ENCODE results near the gene MOB3B. TPM values are rescaled to one million over a fixed set of nuclear protein-coding genes. Genes with fewer than 3 reads are reported as not detected.

MOB3B gene
- total and polyA plus RNA-seq, 2 of the 13 experiments (the other 11 are each of a cell fraction or from before 2014, with no cell fraction given), result 0.03 to 0.09 TPM

DNA sequence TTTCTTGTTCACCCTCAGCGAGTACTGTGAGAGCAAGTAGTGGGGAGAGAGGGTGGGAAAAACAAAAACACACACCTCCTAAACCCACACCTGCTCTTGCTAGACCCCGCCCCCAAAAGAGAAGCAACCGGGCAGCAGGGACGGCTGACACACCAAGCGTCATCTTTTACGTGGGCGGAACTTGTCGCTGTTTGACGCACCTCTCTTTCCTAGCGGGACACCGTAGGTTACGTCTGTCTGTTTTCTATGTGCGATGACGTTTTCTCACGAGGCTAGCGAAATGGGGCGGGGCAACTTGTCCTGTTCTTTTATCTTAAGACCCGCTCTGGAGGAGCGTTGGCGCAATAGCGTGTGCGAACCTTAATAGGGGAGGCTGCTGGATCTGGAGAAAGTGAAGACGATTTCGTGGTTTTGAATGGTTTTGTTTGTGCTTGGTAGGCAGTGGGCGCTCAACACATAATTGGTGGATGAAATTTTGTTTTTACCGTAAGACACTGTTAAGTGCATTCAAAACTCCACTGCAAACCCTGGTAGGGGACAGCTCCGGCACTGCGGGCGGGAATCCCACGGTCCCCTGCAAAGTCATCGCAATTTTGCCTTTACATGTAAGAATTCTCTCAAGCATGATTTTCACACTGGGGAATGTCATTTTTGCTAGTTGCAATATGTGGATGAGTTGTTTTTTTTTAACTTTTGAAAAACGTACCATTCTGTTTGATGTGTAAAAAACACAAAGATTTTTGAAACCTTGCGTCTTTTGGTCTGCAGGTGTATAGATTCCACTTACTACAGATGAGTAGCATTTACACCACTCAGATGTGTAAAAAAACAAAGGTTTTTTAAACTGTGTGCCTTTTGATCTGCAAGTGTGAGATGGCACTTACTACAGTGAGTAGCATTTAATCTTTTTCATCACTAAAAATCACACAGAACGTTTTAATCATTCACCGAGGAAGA, 44.3 kb upstream of the MOB3B start (continued):
- TF ChIP-seq, protein P1, sequence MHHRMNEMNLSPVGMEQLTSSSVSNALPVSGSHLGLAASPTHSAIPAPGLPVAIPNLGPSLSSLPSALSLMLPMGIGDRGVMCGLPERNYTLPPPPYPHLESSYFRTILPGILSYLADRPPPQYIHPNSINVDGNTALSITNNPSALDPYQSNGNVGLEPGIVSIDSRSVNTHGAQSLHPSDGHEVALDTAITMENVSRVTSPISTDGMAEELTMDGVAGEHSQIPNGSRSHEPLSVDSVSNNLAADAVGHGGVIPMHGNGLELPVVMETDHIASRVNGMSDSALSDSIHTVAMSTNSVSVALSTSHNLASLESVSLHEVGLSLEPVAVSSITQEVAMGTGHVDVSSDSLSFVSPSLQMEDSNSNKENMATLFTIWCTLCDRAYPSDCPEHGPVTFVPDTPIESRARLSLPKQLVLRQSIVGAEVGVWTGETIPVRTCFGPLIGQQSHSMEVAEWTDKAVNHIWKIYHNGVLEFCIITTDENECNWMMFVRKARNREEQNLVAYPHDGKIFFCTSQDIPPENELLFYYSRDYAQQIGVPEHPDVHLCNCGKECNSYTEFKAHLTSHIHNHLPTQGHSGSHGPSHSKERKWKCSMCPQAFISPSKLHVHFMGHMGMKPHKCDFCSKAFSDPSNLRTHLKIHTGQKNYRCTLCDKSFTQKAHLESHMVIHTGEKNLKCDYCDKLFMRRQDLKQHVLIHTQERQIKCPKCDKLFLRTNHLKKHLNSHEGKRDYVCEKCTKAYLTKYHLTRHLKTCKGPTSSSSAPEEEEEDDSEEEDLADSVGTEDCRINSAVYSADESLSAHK (CRISPR knock-in tag; IDR thresholded peaks at IDR 0.05; ENCODE audit: borderline replicate concordance), result no peak
- TF ChIP-seq JUN (CRISPR knock-in tag; IDR thresholded peaks at IDR 0.05), result 0 out of 2 replicates have a peak, but pooled peaks have one; percentile 20
- TF ChIP-seq, protein P2, sequence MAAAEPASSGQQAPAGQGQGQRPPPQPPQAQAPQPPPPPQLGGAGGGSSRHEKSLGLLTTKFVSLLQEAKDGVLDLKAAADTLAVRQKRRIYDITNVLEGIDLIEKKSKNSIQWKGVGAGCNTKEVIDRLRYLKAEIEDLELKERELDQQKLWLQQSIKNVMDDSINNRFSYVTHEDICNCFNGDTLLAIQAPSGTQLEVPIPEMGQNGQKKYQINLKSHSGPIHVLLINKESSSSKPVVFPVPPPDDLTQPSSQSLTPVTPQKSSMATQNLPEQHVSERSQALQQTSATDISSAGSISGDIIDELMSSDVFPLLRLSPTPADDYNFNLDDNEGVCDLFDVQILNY (CRISPR knock-in tag; conservative IDR thresholded peaks at IDR 0.05), result no peak
- no peak for TF ChIP-seq ZNF672 (CRISPR knock-in tag; IDR thresholded peaks at IDR 0.05)
- TF ChIP-seq PHF21A (CRISPR knock-in tag; IDR thresholded peaks at IDR 0.05), result no peak
- TF ChIP-seq MATR3 (CRISPR knock-in tag; IDR thresholded peaks at IDR 0.05), result no peak
- no peak for TF ChIP-seq NR2F2 (IDR thresholded peaks at IDR 0.05; ENCODE audit: borderline replicate concordance, low read depth)
- TF ChIP-seq ATAD3A (CRISPR knock-in tag; IDR thresholded peaks at IDR 0.05), result no peak
- TF ChIP-seq CBX5 (CRISPR knock-in tag; IDR thresholded peaks at IDR 0.05; ENCODE audit: borderline replicate concordance), result peak; percentile 72; the same call in 1 of the 2 replicates
- TF ChIP-seq ZNF839 (CRISPR knock-in tag; IDR thresholded peaks at IDR 0.05; ENCODE audit: borderline replicate concordance), result no peak
- TF ChIP-seq CHCHD3 (CRISPR knock-in tag; IDR thresholded peaks at IDR 0.05), result no peak
- TF ChIP-seq SMAD3 (CRISPR knock-in tag; IDR thresholded peaks at IDR 0.05), result 0 out of 2 replicates have a peak, but pooled peaks have one; percentile 47
- peak; percentile 86 for TF ChIP-seq ZMYM4 (CRISPR knock-in tag; IDR thresholded peaks at IDR 0.05)
- TF ChIP-seq GZF1 (CRISPR knock-in tag; IDR thresholded peaks at IDR 0.05), result peak; percentile 87
- peak; percentile 33 to 66; a peak in 3 of 4 replicates for TF ChIP-seq POLR2A (IDR thresholded peaks at IDR 0.05; ENCODE audit: insufficient read depth in 1 of 2, low read depth in 2 of 2, low read length in 2 of 2)
- no peak for TF ChIP-seq ARID2 (CRISPR knock-in tag; IDR thresholded peaks at IDR 0.05; ENCODE audit: borderline replicate concordance)
- TF ChIP-seq TCF12 (IDR thresholded peaks at IDR 0.05), result no peak
- TF ChIP-seq TCF12 (CRISPR knock-in tag; IDR thresholded peaks at IDR 0.05), result no peak
- TF ChIP-seq TMF1 (CRISPR knock-in tag; IDR thresholded peaks at IDR 0.05; ENCODE audit: low read depth), result no peak
- no peak for TF ChIP-seq ZNF879 (CRISPR knock-in tag; IDR thresholded peaks at IDR 0.05)
- TF ChIP-seq CC2D1A (CRISPR knock-in tag; IDR thresholded peaks at IDR 0.05), result no peak
- no peak for TF ChIP-seq ETV6 (CRISPR knock-in tag; conservative IDR thresholded peaks at IDR 0.05)
- TF ChIP-seq, protein P3, sequence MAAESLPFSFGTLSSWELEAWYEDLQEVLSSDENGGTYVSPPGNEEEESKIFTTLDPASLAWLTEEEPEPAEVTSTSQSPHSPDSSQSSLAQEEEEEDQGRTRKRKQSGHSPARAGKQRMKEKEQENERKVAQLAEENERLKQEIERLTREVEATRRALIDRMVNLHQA (CRISPR knock-in tag; IDR thresholded peaks at IDR 0.05), result no peak
- TF ChIP-seq, protein P4, sequence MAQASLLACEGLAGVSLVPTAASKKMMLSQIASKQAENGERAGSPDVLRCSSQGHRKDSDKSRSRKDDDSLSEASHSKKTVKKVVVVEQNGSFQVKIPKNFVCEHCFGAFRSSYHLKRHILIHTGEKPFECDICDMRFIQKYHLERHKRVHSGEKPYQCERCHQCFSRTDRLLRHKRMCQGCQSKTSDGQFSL (CRISPR knock-in tag; IDR thresholded peaks at IDR 0.05), result no peak

All from HepG2 (cell line).